Sigmoid colon (tissue), 7 donors: Measurements from ENCODE around the gene SLC8A3. TPM values are rescaled to one million over a fixed set of nuclear protein-coding genes. Genes with fewer than 3 reads are reported as not detected.

Experiments
- DNase-seq: peaks from one replicate; pipeline ENCODE4 v3.0.0-alpha.2; 2019
- H3K27ac ChIP-seq, 4 donors: fragments of 200-600 bp; sonication (generic); one replicate each; pipeline ENCODE4 v1.5.1; 2016 to 2019; ENCODE audit warnings: mild to moderate bottlenecking in 1 of 4
- H3K27me3 ChIP-seq, 3 donors: fragments of 200-600 bp; sonication (generic); one replicate each; pipeline ENCODE4 v1.5.1; 2019; ENCODE audit warnings: mild to moderate bottlenecking in 1 of 3
- H3K36me3 ChIP-seq, 4 donors: fragments of 200-600 bp; sonication (generic); one replicate each; pipeline ENCODE4 v1.5.1; 2016 to 2019
- H3K4me1 ChIP-seq, 4 donors: fragments of 200-600 bp; sonication (generic); one replicate each; pipeline ENCODE4 v1.5.1; 2017 to 2019
- H3K4me3 ChIP-seq, 4 donors: fragments of 200-600 bp; sonication (generic); one replicate each; pipeline ENCODE4 v1.5.1; 2017 to 2019; ENCODE audit warnings: mild to moderate bottlenecking in 2 of 4, moderate library complexity in 1 of 4
- H3K9me3 ChIP-seq, 4 donors: fragments of 200-600 bp in 3 of 4; sonication (generic) in 3 of 4; one replicate each; pipeline versions ENCODE4 v1.5.1 to v1.6.1; 2013 to 2019
- CTCF ChIP-seq, 4 experiments: fragments of 450-650 bp in 3 of 4; fragments of 200-600 bp in 1 of 4; IDR thresholded peaks; one replicate each; pipeline ENCODE4 v1.5.1; 2016 to 2019; ENCODE audit warnings: antibody characterized with exemption in 4 of 4, mild to moderate bottlenecking in 3 of 4, moderate library complexity in 2 of 4
- EP300 ChIP-seq, 4 donors: sonication (generic); formaldehyde crosslinking; IDR thresholded peaks; one replicate each; pipeline ENCODE4 v1.6.1; 2017; ENCODE audit warnings: antibody characterized with exemption in 4 of 4
- POLR2A ChIP-seq, 2 donors: fragments of 450-650 bp; IDR thresholded peaks; one replicate each; pipeline ENCODE4 v1.6.1; 2016; ENCODE audit warnings: antibody characterized with exemption in 2 of 2, mild to moderate bottlenecking in 2 of 2, moderate library complexity in 2 of 2
- POLR2AphosphoS5 ChIP-seq, 4 donors: sonication (generic); formaldehyde crosslinking; IDR thresholded peaks; one replicate each; pipeline ENCODE4 v1.6.1; 2017; ENCODE audit warnings: antibody characterized with exemption in 4 of 4
- WGBS, 2 donors: extraction: QIAGEN DNeasy Blood & Tissue Kit; methylation state at CpG; one replicate each; pipeline ENCODE4 v1.1.7; 2013; 5-methylcytosine and 5-hydroxymethylcytosine counted together
- intact Hi-C: fragments of 100-400 bp; cut with DNase I; formaldehyde crosslinking; loops from one replicate; pipeline ENCODE4 v1.15.1; 2023
- polyA plus RNA-seq, 3 donors: library from polyadenylated mRNA; stranded (reverse); fragments of 200-250 nt; gene quantifications; one replicate each; pipeline ENCODE4 v1.2.3, GENCODE V29; 2013
- total RNA-seq, 4 donors: library from RNA; depleted of rRNA; stranded (reverse); fragments of >200 nt; gene quantifications; one replicate each; pipeline ENCODE4 v1.1.0, GENCODE V29; 2016
- donor health status: healthy with polysubstance abuse.
- donor health status: Bipolar disorder and iron deficiency.
- donor health status: healthy.

SLC8A3 gene
- total and polyA plus RNA-seq, 7 donors: 0.17 to 0.82 (median 0.31) TPM; not detected in 3

GRCh38 chr14:70082394-70082793 is 106.4 kb downstream of the SLC8A3 start:
- WGBS, 2 donors: 40 to 53% methylated on average over 2 of the region's 2 CpGs
- peaks cover 0 to 11% (median 0%) of the 10 kb centered on the region in 3 donors for H3K27me3 ChIP-seq
- H3K36me3 ChIP-seq: no peaks in the 10 kb centered on the region
- DNase-seq: no peak
- H3K4me3 ChIP-seq: no peak overlapping the region
- no peaks in the 10 kb centered on the region for H3K4me1 ChIP-seq
- no peak for TF ChIP-seq POLR2A (IDR thresholded peaks at IDR 0.05)
- TF ChIP-seq EP300 (IDR thresholded peaks at IDR 0.05): no peak
- no peak for TF ChIP-seq CTCF (IDR thresholded peaks at IDR 0.05)
- TF ChIP-seq POLR2AphosphoS5 (IDR thresholded peaks at IDR 0.05): no peak
- intact Hi-C loops: no loop called here
- H3K27ac ChIP-seq: no peak overlapping the region
- H3K9me3 ChIP-seq: no peaks in the 10 kb centered on the region

GRCh38 chr14:70080076-70080475 is 108.7 kb downstream of the SLC8A3 start:
- Histone ChIP-seq H3K4me3 (no peak overlapping the region), H3K36me3 (no peaks in the 10 kb centered on the region), H3K27me3 (peaks cover 0 to 11% (median 0%) of the 10 kb centered on the region in 3 donors), H3K4me1 (no peaks in the 10 kb centered on the region), H3K27ac (no peak overlapping the region), H3K9me3 (no peaks in the 10 kb centered on the region)
- 83 to 84% methylated on average over 6 of the region's 6 CpGs for WGBS, 2 donors
- TF ChIP-seq POLR2A (IDR thresholded peaks at IDR 0.05) (no peak), POLR2AphosphoS5 (IDR thresholded peaks at IDR 0.05) (no peak), CTCF (IDR thresholded peaks at IDR 0.05) (no peak), EP300 (IDR thresholded peaks at IDR 0.05) (no peak)
- intact Hi-C loops: no loop called here
- no peak for DNase-seq

- no peak for DNase-seq
- H3K27ac ChIP-seq: no peak overlapping the region
- H3K9me3 ChIP-seq: no peaks in the 10 kb centered on the region
- peaks cover 0 to 11% (median 0%) of the 10 kb centered on the region in 3 donors for H3K27me3 ChIP-seq
- no peak for TF ChIP-seq POLR2AphosphoS5 (IDR thresholded peaks at IDR 0.05)
- no peak for TF ChIP-seq POLR2A (IDR thresholded peaks at IDR 0.05)
- TF ChIP-seq CTCF (IDR thresholded peaks at IDR 0.05): no peak
- no peak for TF ChIP-seq EP300 (IDR thresholded peaks at IDR 0.05)
- no peak overlapping the region for H3K4me3 ChIP-seq
- H3K36me3 ChIP-seq: no peaks in the 10 kb centered on the region
- no peaks in the 10 kb centered on the region for H3K4me1 ChIP-seq
- intact Hi-C loops: no loop called here
Observed at GRCh38 chr14:70078329-70078728, 110.4 kb downstream of the SLC8A3 start.

GRCh38 chr14:70077720-70078119 is 111.0 kb downstream of the SLC8A3 start:
- Histone ChIP-seq H3K9me3 (no peaks in the 10 kb centered on the region), H3K4me1 (no peaks in the 10 kb centered on the region), H3K27me3 (peaks cover 0 to 9% (median 0%) of the 10 kb centered on the region in 3 donors), H3K4me3 (no peak overlapping the region), H3K27ac (no peak overlapping the region), H3K36me3 (no peaks in the 10 kb centered on the region)
- no peak for DNase-seq
- 65 to 66% methylated on average over 2 of the region's 2 CpGs for WGBS, 2 donors
- TF ChIP-seq EP300 (IDR thresholded peaks at IDR 0.05) (no peak), CTCF (IDR thresholded peaks at IDR 0.05) (no peak), POLR2A (IDR thresholded peaks at IDR 0.05) (no peak), POLR2AphosphoS5 (IDR thresholded peaks at IDR 0.05) (no peak)
- intact Hi-C loops: no loop called here

GRCh38 chr14:70077005-70077404 is 111.7 kb downstream of the SLC8A3 start:
- DNase-seq: no peak
- H3K4me1 ChIP-seq: no peaks in the 10 kb centered on the region
- 87% methylated on average over 3 of the region's 3 CpGs for WGBS, 2 donors
- peaks cover 0 to 2% (median 0%) of the 10 kb centered on the region in 3 donors for H3K27me3 ChIP-seq
- TF ChIP-seq POLR2A (IDR thresholded peaks at IDR 0.05) (no peak), POLR2AphosphoS5 (IDR thresholded peaks at IDR 0.05) (no peak), EP300 (IDR thresholded peaks at IDR 0.05) (no peak), CTCF (IDR thresholded peaks at IDR 0.05) (no peak)
- no peak overlapping the region for H3K4me3 ChIP-seq
- intact Hi-C loops: no loop called here
- no peak overlapping the region for H3K27ac ChIP-seq
- no peaks in the 10 kb centered on the region for H3K36me3 ChIP-seq
- no peaks in the 10 kb centered on the region for H3K9me3 ChIP-seq
